Motor neuron (in vitro differentiated cells): Measurements from ENCODE around the gene KLK11. TPM values are rescaled to one million over a fixed set of nuclear protein-coding genes. Genes with fewer than 3 reads are reported as not detected.

Source experiments
- ATAC-seq, 8 experiments: fragments of 200-7000 bp; cut with Tn5 transposase; replicated peaks in 6 of 8; 2 replicates each; pipeline ENCODE4 v1.8.0; 2021; ENCODE audit warnings: mild to moderate bottlenecking in 8 of 8, moderate library complexity in 8 of 8
- H3K27ac ChIP-seq, 2 donors: fragments of 250-450 bp; sonication (Bioruptor Pico); 2 replicates each; pipeline ENCODE4 v1.9.0; 2021; ENCODE audit warnings: antibody characterized with exemption in 2 of 2, mild to moderate bottlenecking in 2 of 2, moderate library complexity in 1 of 2
- H3K4me1 ChIP-seq, 2 donors: fragments of 250-450 bp; sonication (Bioruptor Pico); replicated peaks in 1 of 2; 2 replicates each; pipeline ENCODE4 v1.6.1; 2021; ENCODE audit warnings: antibody characterized with exemption in 2 of 2, mild to moderate bottlenecking in 2 of 2, moderate library complexity in 1 of 2
- H3K4me3 ChIP-seq, 5 donors: fragments of 250-450 bp; sonication (Bioruptor Pico); 2 replicates each; pipeline ENCODE4 v1.9.0; 2021; ENCODE audit warnings: antibody characterized with exemption in 5 of 5, mild to moderate bottlenecking in 5 of 5, moderate library complexity in 4 of 5
- WGBS, 10 experiments: fragments of 450-650 bp; shearing (Covaris generic); methylation state at CpG; one replicate each; pipeline ENCODE4 v1.0.0; 2022; 5-methylcytosine and 5-hydroxymethylcytosine counted together
- in situ Hi-C, 9 experiments: fragments of 400-800 bp; cut with MboI; loops; one replicate each; pipeline ENCODE4 v1.15.0; 2021; ENCODE audit warnings: low sequenced_read_pairs in 9 of 9, low pct_unique_long_range_greater_than_20kb in 2 of 9; ENCODE audit not compliant: unreplicated experiment in 9 of 9
- total RNA-seq, 8 experiments: library from RNA; unstranded; fragments of 300-600 nt; gene quantifications; 2 replicates each; pipeline versions ENCODE4 v1.2.3 to v1.2.4, GENCODE V29; 2022

The KLK11 gene, protein sequence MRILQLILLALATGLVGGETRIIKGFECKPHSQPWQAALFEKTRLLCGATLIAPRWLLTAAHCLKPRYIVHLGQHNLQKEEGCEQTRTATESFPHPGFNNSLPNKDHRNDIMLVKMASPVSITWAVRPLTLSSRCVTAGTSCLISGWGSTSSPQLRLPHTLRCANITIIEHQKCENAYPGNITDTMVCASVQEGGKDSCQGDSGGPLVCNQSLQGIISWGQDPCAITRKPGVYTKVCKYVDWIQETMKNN
- 1 to 10 TPM in 1 of 8 experiments, under 1 TPM in 4, not detected in 3; 0.25 to 1.5 (median 0.46) TPM for total RNA-seq

DNA sequence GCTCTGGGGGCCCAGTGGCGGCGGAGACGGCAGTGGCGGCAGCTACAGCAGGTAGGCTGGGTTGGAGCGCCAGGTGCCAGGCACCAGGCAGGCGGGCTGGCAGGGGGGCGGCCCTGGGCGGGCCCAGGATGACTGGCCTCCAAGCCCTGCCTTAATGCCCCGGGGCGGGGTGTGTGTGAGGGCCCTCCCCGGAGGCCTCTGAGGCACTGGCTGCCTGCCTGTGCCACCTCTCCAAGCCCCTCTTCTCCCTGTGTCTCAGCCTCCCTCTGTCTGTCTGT, at the start of gene KLK11:
Gene KLK11 (minus strand): TSS at position 63 of the 278 bp plus-strand sequence. CDS start 985 bp downstream, outside the sequence.
- no peak within 1 kb of the TSS for H3K4me3 ChIP-seq
- WGBS, 10 experiments, result 27% methylated on average over 3 of the region's 11 CpGs; no CpG with 5 or more reads in 9 of the 10 experiments
- ATAC-seq, result peak in 2 of 8 experiments; percentile 24 to 35
- in situ Hi-C loops, result loop anchor here in 1 of 9 experiments (10.0 kb wide), 1 partner anchor 68 kb away; no protein-coding TSS in a partner anchor
- no peak within 1 kb of the TSS for H3K27ac ChIP-seq
- no peaks in the 10 kb centered on the region for H3K4me1 ChIP-seq

DNA sequence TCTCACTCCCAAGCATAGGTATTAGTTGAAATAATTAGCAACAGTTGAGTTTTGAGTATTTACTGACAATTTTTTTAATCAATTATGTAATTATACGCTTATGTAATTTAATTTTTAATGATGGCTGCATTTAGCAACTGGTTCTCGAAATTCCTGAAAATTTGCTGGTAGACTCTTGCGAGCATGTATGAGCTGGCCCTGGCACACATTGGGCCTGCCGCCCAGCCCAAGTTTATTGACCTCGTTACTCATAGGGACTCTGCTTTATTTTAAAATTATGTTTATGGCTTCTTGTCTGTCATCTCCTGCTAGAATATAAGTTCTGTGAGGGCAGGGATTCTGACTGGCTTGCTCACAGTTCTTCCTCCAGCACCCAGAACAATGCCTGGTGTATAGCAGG, 49.6 kb upstream of the KLK11 start:
- Histone ChIP-seq H3K4me3 (no peak overlapping the region), H3K27ac (no peak overlapping the region), H3K4me1 (no peaks in the 10 kb centered on the region)
- WGBS, 10 experiments, result 0 to 89% (median 70%) methylated on average over 1 to 5 of the region's 5 CpGs
- in situ Hi-C loops, result no loop called here
- no peak for ATAC-seq

GRCh38 chr19:51071095-51071405, 44.6 kb upstream of the KLK11 start:
- no peaks in the 10 kb centered on the region for H3K4me1 ChIP-seq
- WGBS, 10 experiments, result 0 to 75% (median 51%) methylated on average over 2 to 4 of the region's 4 CpGs
- in situ Hi-C loops, result no loop called here

GRCh38 chr19:51070334-51071094, 44.1 kb upstream of the KLK11 start:
- peak in 1 of 8 experiments; percentile 61 for ATAC-seq
- in situ Hi-C loops, result no loop called here
- no peak overlapping the region for H3K4me3 ChIP-seq
- 15 to 93% (median 63%) methylated on average over 1 to 4 of the region's 5 CpGs for WGBS, 10 experiments
- no peak overlapping the region for H3K27ac ChIP-seq
- no peaks in the 10 kb centered on the region for H3K4me1 ChIP-seq

More at GRCh38 chr19:51071095-51071405, 44.6 kb upstream of the KLK11 start:
- no peak overlapping the region for H3K27ac ChIP-seq
- no peak overlapping the region for H3K4me3 ChIP-seq
- peak in 1 of 8 experiments; percentile 36 for ATAC-seq

- Histone ChIP-seq H3K27ac (no peak overlapping the region), H3K4me1 (peaks cover 0 to 4% of the 10 kb centered on the region in 2 donors), H3K4me3 (no peak overlapping the region)
- in situ Hi-C loops, result no loop called here
- WGBS, 10 experiments, result 0 to 92% (median 47%) methylated on average over 1 to 4 of the region's 7 CpGs; no CpG with 5 or more reads in 1 of the 10 experiments
- peak in 3 of 8 experiments; percentile 43 to 54 (median 51) for ATAC-seq
Observed at GRCh38 chr19:51066393-51067186, 40.2 kb upstream of the KLK11 start.

GRCh38 chr19:51065221-51065960, 39.0 kb upstream of the KLK11 start:
- Histone ChIP-seq H3K4me1 (peaks cover 0 to 4% of the 10 kb centered on the region in 2 donors), H3K4me3 (no peak overlapping the region), H3K27ac (no peak overlapping the region)
- no CpG with 5 or more reads among the region's 25 CpGs for WGBS, 10 experiments
- in situ Hi-C loops, result no loop called here
- peak in 3 of 8 experiments; percentile 17 to 51 (median 40) for ATAC-seq

DNA sequence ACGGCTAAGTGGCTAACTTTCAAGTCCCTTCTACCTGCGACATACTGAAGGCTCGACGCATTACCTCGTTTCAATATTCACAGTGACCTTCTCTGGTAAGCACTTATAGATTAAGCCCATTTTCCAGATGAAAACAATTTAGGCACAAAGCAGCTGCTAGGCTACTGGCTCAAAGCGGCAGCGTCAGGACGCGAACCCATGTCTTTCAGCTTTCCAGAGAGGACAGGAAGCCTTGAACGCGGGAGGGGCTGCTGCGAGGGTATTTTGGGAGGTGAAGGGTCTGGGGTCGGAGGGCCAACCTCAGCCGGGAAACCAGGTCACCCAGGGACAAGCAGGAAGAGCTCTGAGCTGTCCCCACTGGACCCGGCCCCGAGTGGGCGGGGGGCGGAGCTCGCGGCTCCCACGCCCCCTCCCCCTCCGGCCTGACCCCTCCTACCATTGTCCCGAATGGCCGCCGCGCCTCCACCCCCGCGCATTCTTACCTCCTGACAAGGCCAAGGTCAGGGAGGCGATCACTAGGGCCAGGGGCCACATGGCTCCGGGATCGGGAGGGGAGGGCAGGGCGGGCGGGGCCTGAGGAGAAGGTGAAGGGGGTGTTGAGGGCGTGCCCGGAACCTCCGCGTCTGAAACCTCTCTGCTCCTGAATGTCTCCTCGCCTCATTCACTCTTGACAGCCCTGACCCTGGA, 38.3 kb upstream of the KLK11 start, which contains the start of gene KLK13:
Gene KLK13 (minus strand): TSS at position 559 of the 687 bp plus-strand sequence. CDS start 25 bp downstream, at position 534.
- WGBS, 10 experiments, result 49 to 76% (median 58%) methylated on average over 3 to 13 of the region's 38 CpGs; no CpG with 5 or more reads in 3 of the 10 experiments
- no peak within 1 kb of the TSS for H3K27ac ChIP-seq
- peaks cover 0 to 4% of the 10 kb centered on the region in 2 donors for H3K4me1 ChIP-seq
- H3K4me3 ChIP-seq, result no peak within 1 kb of the TSS
- ATAC-seq, result peak in 3 of 8 experiments; percentile 37 to 66 (median 46)
- in situ Hi-C loops, result no loop called here

- 40 to 100% (median 100%) methylated on average over 1 to 4 of the region's 7 CpGs; no CpG with 5 or more reads in 3 of the 10 experiments for WGBS, 10 experiments
- in situ Hi-C loops, result no loop called here
- Histone ChIP-seq H3K4me3 (no peak overlapping the region), H3K4me1 (peaks cover 0 to 4% of the 10 kb centered on the region in 2 donors), H3K27ac (no peak overlapping the region)
- ATAC-seq, result no peak
Observed at GRCh38 chr19:51063664-51064063, 37.2 kb upstream of the KLK11 start.

DNA sequence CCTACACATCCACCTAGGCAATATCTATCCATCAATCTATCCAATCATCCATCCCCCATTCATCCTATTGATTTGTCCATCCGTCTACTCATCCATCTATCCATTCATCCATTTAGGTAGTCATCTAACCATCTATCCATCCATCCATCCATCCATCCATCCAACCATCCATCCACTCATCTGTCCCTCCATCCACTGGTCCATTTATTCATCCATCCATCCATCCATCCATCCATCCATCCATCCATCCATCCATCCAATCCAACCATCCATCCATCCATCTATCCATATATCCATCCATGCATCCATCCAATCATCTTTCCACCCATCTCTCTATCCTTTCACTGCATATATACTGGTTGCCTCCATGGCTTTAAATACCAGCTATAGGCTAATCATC, 34.6 kb upstream of the KLK11 start:
- peaks cover 0 to 4% of the 10 kb centered on the region in 2 donors for H3K4me1 ChIP-seq
- in situ Hi-C loops, result no loop called here
- WGBS, 10 experiments, result 0 to 67% (median 33%) methylated on average over 1 of the region's 1 CpG; no CpG with 5 or more reads in 2 of the 10 experiments
- ATAC-seq, result no peak
- no peak overlapping the region for H3K4me3 ChIP-seq
- H3K27ac ChIP-seq, result no peak overlapping the region

- 0 to 25% methylated on average over 1 of the region's 4 CpGs; no CpG with 5 or more reads in 8 of the 10 experiments for WGBS, 10 experiments
- Histone ChIP-seq H3K4me3 (no peak overlapping the region), H3K4me1 (peaks cover 0 to 4% of the 10 kb centered on the region in 2 donors), H3K27ac (no peak overlapping the region)
- in situ Hi-C loops, result no loop called here
- no peak for ATAC-seq
Observed at GRCh38 chr19:51060336-51060735, 33.9 kb upstream of the KLK11 start.

DNA sequence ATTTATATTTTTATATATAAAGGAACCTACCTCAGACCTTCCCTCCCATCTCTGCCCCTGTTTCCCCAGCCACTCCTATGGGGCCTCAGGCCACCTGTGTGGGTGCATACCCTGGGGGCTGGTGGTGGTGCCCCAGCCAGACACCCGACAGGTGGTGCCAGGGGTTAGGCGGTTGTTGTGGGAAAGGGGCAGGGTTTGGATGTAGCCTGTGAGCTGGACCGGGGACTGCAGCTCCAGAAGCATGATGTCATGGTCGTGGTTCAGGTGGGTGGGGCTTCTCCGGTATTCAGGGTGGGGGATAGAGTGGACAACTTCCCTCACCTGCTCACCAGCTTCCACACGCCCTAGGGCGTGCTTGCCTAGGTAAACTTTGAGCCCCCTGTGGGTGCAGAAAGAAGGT, 33.3 kb upstream of the KLK11 start:
- 30 to 62% (median 60%) methylated on average over 1 to 2 of the region's 7 CpGs; no CpG with 5 or more reads in 7 of the 10 experiments for WGBS, 10 experiments
- in situ Hi-C loops, result no loop called here
- Histone ChIP-seq H3K27ac (no peak overlapping the region), H3K4me3 (no peak overlapping the region), H3K4me1 (no peaks in the 10 kb centered on the region)
- no peak for ATAC-seq

- H3K4me3 ChIP-seq, result no peak overlapping the region
- no peak for ATAC-seq
- H3K4me1 ChIP-seq, result no peaks in the 10 kb centered on the region
- H3K27ac ChIP-seq, result no peak overlapping the region
- in situ Hi-C loops, result no loop called here
Observed at GRCh38 chr19:51055866-51056265, 29.4 kb upstream of the KLK11 start.
